Measurements from ENCODE around the gene IL12RB1.

GRCh38 chr19:18085702-18086457 is 854 bp downstream of the IL12RB1 start:
- no peak for TF ChIP-seq POLR2A (IDR thresholded peaks at IDR 0.05)
- TF ChIP-seq, protein P1, sequence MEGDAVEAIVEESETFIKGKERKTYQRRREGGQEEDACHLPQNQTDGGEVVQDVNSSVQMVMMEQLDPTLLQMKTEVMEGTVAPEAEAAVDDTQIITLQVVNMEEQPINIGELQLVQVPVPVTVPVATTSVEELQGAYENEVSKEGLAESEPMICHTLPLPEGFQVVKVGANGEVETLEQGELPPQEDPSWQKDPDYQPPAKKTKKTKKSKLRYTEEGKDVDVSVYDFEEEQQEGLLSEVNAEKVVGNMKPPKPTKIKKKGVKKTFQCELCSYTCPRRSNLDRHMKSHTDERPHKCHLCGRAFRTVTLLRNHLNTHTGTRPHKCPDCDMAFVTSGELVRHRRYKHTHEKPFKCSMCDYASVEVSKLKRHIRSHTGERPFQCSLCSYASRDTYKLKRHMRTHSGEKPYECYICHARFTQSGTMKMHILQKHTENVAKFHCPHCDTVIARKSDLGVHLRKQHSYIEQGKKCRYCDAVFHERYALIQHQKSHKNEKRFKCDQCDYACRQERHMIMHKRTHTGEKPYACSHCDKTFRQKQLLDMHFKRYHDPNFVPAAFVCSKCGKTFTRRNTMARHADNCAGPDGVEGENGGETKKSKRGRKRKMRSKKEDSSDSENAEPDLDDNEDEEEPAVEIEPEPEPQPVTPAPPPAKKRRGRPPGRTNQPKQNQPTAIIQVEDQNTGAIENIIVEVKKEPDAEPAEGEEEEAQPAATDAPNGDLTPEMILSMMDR (IDR thresholded peaks at IDR 0.05): no peak
